Measurements from ENCODE around the gene PARVB. TPM values are rescaled to one million over a fixed set of nuclear protein-coding genes. Genes with fewer than 3 reads are reported as not detected.

PARVB gene
- total and polyA plus RNA-seq, 9 of the 15 experiments (the other 6 are each of a cell fraction or from before 2014, with no cell fraction given), result 1.1 to 59.2 (median 29.2) TPM

GRCh38 chr22:44019846-44020245 is 4.3 kb upstream of the PARVB start (continued):
- no peak for TF ChIP-seq ZNF280A (IDR thresholded peaks at IDR 0.05; ENCODE audit: low read depth, partially characterized antibody)
- no peak for TF ChIP-seq ZNF445 (CRISPR knock-in tag; IDR thresholded peaks at IDR 0.05; ENCODE audit: low read depth)
- TF ChIP-seq TAF15 (IDR thresholded peaks at IDR 0.05; ENCODE audit: low read depth, low read length), result no peak
- no peak for TF ChIP-seq PTBP1 (IDR thresholded peaks at IDR 0.05; ENCODE audit: low read depth, low read length)
- no peak for TF ChIP-seq ZNF274 (IDR thresholded peaks at IDR 0.05; ENCODE audit: borderline replicate concordance, low read depth, low read length)
- no peak for TF ChIP-seq NFIC (IDR thresholded peaks at IDR 0.05)
- no peak for TF ChIP-seq XRCC3 (IDR thresholded peaks at IDR 0.05)
- no peak for TF ChIP-seq SNIP1 (IDR thresholded peaks at IDR 0.05; ENCODE audit: low read depth)
- TF ChIP-seq PBX2 (CRISPR knock-in tag; IDR thresholded peaks at IDR 0.05; ENCODE audit: low read depth), result no peak
- no peak for TF ChIP-seq PBX2 (tag; conservative IDR thresholded peaks at IDR 0.05; ENCODE audit: low read depth)
- no peak for TF ChIP-seq ZNF134 (CRISPR knock-in tag; conservative IDR thresholded peaks at IDR 0.05)
